ENCODE measurements around the gene CYP26B1. TPM values are rescaled to one million over a fixed set of nuclear protein-coding genes. Genes with fewer than 3 reads are reported as not detected.
A peak's percentile ranks its signal among the peaks of the same experiment; 100 is the strongest.

CYP26B1 gene
- total RNA-seq, 1 experiment from 2014 or later = not detected

DNA sequence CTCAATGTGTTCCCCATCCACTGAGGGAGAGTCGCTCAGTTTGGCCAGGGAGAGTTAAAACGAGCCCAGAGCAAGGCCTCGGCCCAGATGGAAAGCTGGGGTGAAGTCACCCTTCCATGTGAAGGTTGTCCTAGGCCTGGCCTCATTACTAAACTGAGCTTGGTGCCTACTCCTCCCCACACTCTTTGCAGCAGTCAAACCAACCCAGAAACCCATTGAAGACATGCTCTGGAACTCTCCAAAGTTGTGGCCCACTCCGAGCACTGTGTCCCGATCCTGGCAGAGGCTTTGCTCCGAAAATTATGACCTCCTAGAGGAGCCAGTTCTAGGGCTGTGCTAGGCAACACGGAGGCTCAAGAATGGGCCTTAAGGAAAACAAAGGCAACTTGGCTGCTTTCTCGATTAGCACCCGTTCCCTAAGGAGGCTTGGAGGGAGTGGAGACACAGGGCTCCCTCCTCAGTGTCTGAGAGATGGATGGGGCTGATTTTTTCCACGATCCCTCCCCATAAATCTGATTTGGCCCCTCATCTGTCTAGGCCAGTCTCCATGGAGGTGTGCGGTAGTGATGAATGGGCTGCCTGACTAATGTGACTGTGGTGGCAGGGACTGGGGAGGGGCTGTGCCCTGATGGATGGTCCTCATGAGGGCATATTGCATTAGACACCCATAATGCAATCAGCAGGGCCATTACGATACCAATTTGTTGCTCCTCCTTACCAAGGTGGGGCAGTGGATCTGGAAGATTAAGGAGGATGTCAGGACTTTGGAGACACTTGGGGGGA lies 11.7 kb upstream of the CYP26B1 start:
- Histone ChIP-seq H3K9ac (ENCODE audit: low read length) (no peak overlapping the region), H2AFZ (ENCODE audit: low read length) (no peak overlapping the region), H3K9me2 (replicated peaks; ENCODE audit: insufficient read depth, low read length) (no peaks in the 10 kb centered on the region), H3K4me1 (ENCODE audit: low read length) (no peaks in the 10 kb centered on the region), H4K20me1 (ENCODE audit: insufficient read depth, low read depth, low read length) (no peaks in the 10 kb centered on the region), H3K9me3 (ENCODE audit: low read length) (no peaks in the 10 kb centered on the region), H3K4me2 (ENCODE audit: low read depth, low read length, poor library complexity, severe bottlenecking) (no peak overlapping the region), H3K36me3 (ENCODE audit: insufficient read depth, low read length) (no peaks in the 10 kb centered on the region), H3K27me3 (ENCODE audit: low read length) (peaks cover 3% of the 10 kb centered on the region; the same call in 1 of the 2 replicates), H3K79me2 (ENCODE audit: low read length) (no peaks in the 10 kb centered on the region), H3K27ac (ENCODE audit: low read length) (no peak overlapping the region), H3K4me3 (ENCODE audit: low read length) (no peak overlapping the region)
- DNase-seq = no peak

GRCh38 chr2:72157871-72158771 lies 10.5 kb upstream of the CYP26B1 start:
- peak; percentile 55 for DNase-seq
- H3K27ac ChIP-seq (ENCODE audit: low read length) = no peak overlapping the region
- H3K4me2 ChIP-seq (ENCODE audit: low read depth, low read length, poor library complexity, severe bottlenecking) = no peak overlapping the region
- no peaks in the 10 kb centered on the region for H3K9me3 ChIP-seq (ENCODE audit: low read length)
- no peaks in the 10 kb centered on the region for H3K4me1 ChIP-seq (ENCODE audit: low read length)
- no peaks in the 10 kb centered on the region for H4K20me1 ChIP-seq (ENCODE audit: insufficient read depth, low read depth, low read length)
- H3K79me2 ChIP-seq (ENCODE audit: low read length) = no peaks in the 10 kb centered on the region
- H3K36me3 ChIP-seq (ENCODE audit: insufficient read depth, low read length) = no peaks in the 10 kb centered on the region
- no peak overlapping the region for H3K9ac ChIP-seq (ENCODE audit: low read length)
- H3K9me2 ChIP-seq (replicated peaks; ENCODE audit: insufficient read depth, low read length) = no peaks in the 10 kb centered on the region
- H3K4me3 ChIP-seq (ENCODE audit: low read length) = no peak overlapping the region
- H2AFZ ChIP-seq (ENCODE audit: low read length) = peak overlapping the region; percentile 41; the same call in 1 of the 2 replicates
- H3K27me3 ChIP-seq (ENCODE audit: low read length) = peaks cover 3% of the 10 kb centered on the region; the same call in 1 of the 2 replicates

- H3K9me2 ChIP-seq (replicated peaks; ENCODE audit: insufficient read depth, low read length) = no peaks in the 10 kb centered on the region
- H3K9ac ChIP-seq (ENCODE audit: low read length) = no peak overlapping the region
- no peaks in the 10 kb centered on the region for H3K79me2 ChIP-seq (ENCODE audit: low read length)
- no peaks in the 10 kb centered on the region for H3K36me3 ChIP-seq (ENCODE audit: insufficient read depth, low read length)
- H3K27ac ChIP-seq (ENCODE audit: low read length) = no peak overlapping the region
- no peak overlapping the region for H2AFZ ChIP-seq (ENCODE audit: low read length)
- no peaks in the 10 kb centered on the region for H4K20me1 ChIP-seq (ENCODE audit: insufficient read depth, low read depth, low read length)
- H3K4me3 ChIP-seq (ENCODE audit: low read length) = no peak overlapping the region
- H3K4me1 ChIP-seq (ENCODE audit: low read length) = no peaks in the 10 kb centered on the region
- H3K9me3 ChIP-seq (ENCODE audit: low read length) = no peaks in the 10 kb centered on the region
- H3K4me2 ChIP-seq (ENCODE audit: low read depth, low read length, poor library complexity, severe bottlenecking) = no peak overlapping the region
- peaks cover 3% of the 10 kb centered on the region; the same call in 1 of the 2 replicates for H3K27me3 ChIP-seq (ENCODE audit: low read length)
- DNase-seq = no peak
Measured at GRCh38 chr2:72156872-72157271, 9.2 kb upstream of the CYP26B1 start.

- no peaks in the 10 kb centered on the region for H3K79me2 ChIP-seq (ENCODE audit: low read length)
- H3K36me3 ChIP-seq (ENCODE audit: insufficient read depth, low read length) = no peaks in the 10 kb centered on the region
- H3K4me3 ChIP-seq (ENCODE audit: low read length) = no peak overlapping the region
- H3K9me3 ChIP-seq (ENCODE audit: low read length) = no peaks in the 10 kb centered on the region
- no peak overlapping the region for H2AFZ ChIP-seq (ENCODE audit: low read length)
- no peaks in the 10 kb centered on the region for H4K20me1 ChIP-seq (ENCODE audit: insufficient read depth, low read depth, low read length)
- no peak for DNase-seq
- no peak overlapping the region for H3K27ac ChIP-seq (ENCODE audit: low read length)
- H3K4me1 ChIP-seq (ENCODE audit: low read length) = no peaks in the 10 kb centered on the region
- no peaks in the 10 kb centered on the region for H3K9me2 ChIP-seq (replicated peaks; ENCODE audit: insufficient read depth, low read length)
- H3K4me2 ChIP-seq (ENCODE audit: low read depth, low read length, poor library complexity, severe bottlenecking) = no peak overlapping the region
- H3K9ac ChIP-seq (ENCODE audit: low read length) = no peak overlapping the region
- peaks cover 3% of the 10 kb centered on the region; the same call in 1 of the 2 replicates for H3K27me3 ChIP-seq (ENCODE audit: low read length)
Measured at GRCh38 chr2:72155737-72156136, 8.1 kb upstream of the CYP26B1 start.

GRCh38 chr2:72155151-72155550 lies 7.5 kb upstream of the CYP26B1 start:
- no peak for DNase-seq
- no peaks in the 10 kb centered on the region for H3K4me1 ChIP-seq (ENCODE audit: low read length)
- no peak overlapping the region for H3K4me2 ChIP-seq (ENCODE audit: low read depth, low read length, poor library complexity, severe bottlenecking)
- no peak overlapping the region for H3K9ac ChIP-seq (ENCODE audit: low read length)
- H3K4me3 ChIP-seq (ENCODE audit: low read length) = no peak overlapping the region
- H3K9me3 ChIP-seq (ENCODE audit: low read length) = no peaks in the 10 kb centered on the region
- H3K27ac ChIP-seq (ENCODE audit: low read length) = no peak overlapping the region
- H4K20me1 ChIP-seq (ENCODE audit: insufficient read depth, low read depth, low read length) = no peaks in the 10 kb centered on the region
- H3K9me2 ChIP-seq (replicated peaks; ENCODE audit: insufficient read depth, low read length) = no peaks in the 10 kb centered on the region
- H3K27me3 ChIP-seq (ENCODE audit: low read length) = no peaks in the 10 kb centered on the region
- no peaks in the 10 kb centered on the region for H3K79me2 ChIP-seq (ENCODE audit: low read length)
- no peak overlapping the region for H2AFZ ChIP-seq (ENCODE audit: low read length)
- H3K36me3 ChIP-seq (ENCODE audit: insufficient read depth, low read length) = no peaks in the 10 kb centered on the region

DNA sequence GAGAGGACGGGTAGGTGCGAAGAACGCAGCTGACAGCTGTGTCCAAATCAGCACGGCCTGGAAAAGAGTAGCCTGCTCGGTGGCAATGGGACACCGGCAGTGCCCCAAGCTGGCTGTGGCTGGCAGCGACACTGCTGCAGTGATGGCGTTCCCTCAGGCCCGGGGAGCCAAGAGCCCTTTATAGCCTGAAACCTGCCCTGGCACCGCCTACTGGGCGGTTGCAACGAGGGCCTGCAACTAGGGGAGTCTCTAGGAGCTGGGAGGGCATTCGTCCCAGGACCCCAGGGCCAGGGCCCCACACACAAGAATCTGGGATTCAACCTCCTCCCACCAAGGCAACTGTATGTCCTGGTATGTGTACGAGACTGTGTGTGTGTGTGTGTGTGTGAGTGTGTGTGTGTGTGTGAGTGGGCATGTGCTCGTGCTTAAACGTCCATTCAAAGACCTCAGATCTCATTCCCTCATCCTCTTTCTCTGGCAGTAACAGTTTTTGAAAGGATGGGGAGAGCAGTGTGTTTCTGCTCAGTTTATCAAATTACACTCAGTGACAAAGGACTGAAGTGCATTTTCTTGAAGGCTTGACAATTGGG lies 6.8 kb upstream of the CYP26B1 start:
- Histone ChIP-seq H4K20me1 (ENCODE audit: insufficient read depth, low read depth, low read length) (no peaks in the 10 kb centered on the region), H2AFZ (ENCODE audit: low read length) (no peak overlapping the region), H3K4me2 (ENCODE audit: low read depth, low read length, poor library complexity, severe bottlenecking) (no peak overlapping the region), H3K79me2 (ENCODE audit: low read length) (no peaks in the 10 kb centered on the region), H3K9me3 (ENCODE audit: low read length) (no peaks in the 10 kb centered on the region), H3K9ac (ENCODE audit: low read length) (no peak overlapping the region), H3K4me1 (ENCODE audit: low read length) (no peaks in the 10 kb centered on the region), H3K27me3 (ENCODE audit: low read length) (no peaks in the 10 kb centered on the region), H3K36me3 (ENCODE audit: insufficient read depth, low read length) (no peaks in the 10 kb centered on the region), H3K4me3 (ENCODE audit: low read length) (no peak overlapping the region), H3K9me2 (replicated peaks; ENCODE audit: insufficient read depth, low read length) (no peaks in the 10 kb centered on the region), H3K27ac (ENCODE audit: low read length) (no peak overlapping the region)
- no peak for DNase-seq

DNA sequence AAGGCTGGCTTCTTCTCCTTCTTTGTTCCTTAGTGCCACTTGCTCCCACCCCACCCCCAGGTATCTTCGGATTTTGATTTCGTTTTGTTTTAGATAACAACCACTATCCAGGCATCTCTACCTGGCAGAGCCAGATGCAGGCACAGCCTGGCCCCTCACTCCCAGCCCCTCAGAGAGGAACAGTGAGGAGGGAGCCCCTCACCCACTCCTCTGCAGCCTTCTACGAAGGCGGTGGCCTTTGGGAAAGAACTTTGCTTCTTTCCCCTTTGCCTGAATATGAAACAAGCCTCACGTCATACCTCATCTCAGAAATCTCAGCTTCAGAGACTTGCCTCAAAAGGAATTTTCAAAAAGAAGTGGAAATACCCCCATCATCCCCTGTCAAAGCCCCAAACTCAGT lies 6.3 kb upstream of the CYP26B1 start:
- no peaks in the 10 kb centered on the region for H3K9me3 ChIP-seq (ENCODE audit: low read length)
- no peak overlapping the region for H3K27ac ChIP-seq (ENCODE audit: low read length)
- H2AFZ ChIP-seq (ENCODE audit: low read length) = no peak overlapping the region
- no peaks in the 10 kb centered on the region for H3K27me3 ChIP-seq (ENCODE audit: low read length)
- H3K4me2 ChIP-seq (ENCODE audit: low read depth, low read length, poor library complexity, severe bottlenecking) = no peak overlapping the region
- H3K9me2 ChIP-seq (replicated peaks; ENCODE audit: insufficient read depth, low read length) = no peaks in the 10 kb centered on the region
- no peaks in the 10 kb centered on the region for H3K4me1 ChIP-seq (ENCODE audit: low read length)
- no peaks in the 10 kb centered on the region for H3K79me2 ChIP-seq (ENCODE audit: low read length)
- H3K9ac ChIP-seq (ENCODE audit: low read length) = no peak overlapping the region
- H4K20me1 ChIP-seq (ENCODE audit: insufficient read depth, low read depth, low read length) = no peaks in the 10 kb centered on the region
- DNase-seq = no peak
- H3K36me3 ChIP-seq (ENCODE audit: insufficient read depth, low read length) = no peaks in the 10 kb centered on the region
- no peak overlapping the region for H3K4me3 ChIP-seq (ENCODE audit: low read length)
